Chondrocyte (in vitro differentiated cells): ENCODE data around the gene ACAA1. TPM values are rescaled to one million over a fixed set of nuclear protein-coding genes. Genes with fewer than 3 reads are reported as not detected.

Experiments used
- DNase-seq: peaks from one replicate; pipeline ENCODE4 v3.0.0; 2021; ENCODE audit warnings: mixed read lengths, low spot score
- H3K27ac Mint-ChIP-seq: one replicate; pipeline ENCODE4 v1.8.0; 2021; ENCODE audit warnings: mild to moderate bottlenecking, moderate library complexity, mixed read lengths; ENCODE audit not compliant: unreplicated experiment
- H3K27me3 Mint-ChIP-seq: 2 replicates; pipeline ENCODE4 v1.8.0; 2021; ENCODE audit warnings: low read depth, mixed read lengths
- H3K36me3 Mint-ChIP-seq: 2 replicates; pipeline ENCODE4 v1.8.0; 2021; ENCODE audit warnings: low read depth, mixed read lengths
- H3K4me1 Mint-ChIP-seq: 2 replicates; pipeline ENCODE4 v1.8.0; 2021; ENCODE audit warnings: low read depth, mild to moderate bottlenecking, mixed read lengths
- H3K4me3 Mint-ChIP-seq: one replicate; pipeline ENCODE4 v1.8.0; 2021; ENCODE audit warnings: mild to moderate bottlenecking, moderate library complexity, mixed read lengths; ENCODE audit not compliant: unreplicated experiment
- H3K9me3 Mint-ChIP-seq: 2 replicates; pipeline ENCODE4 v1.8.0; 2021; ENCODE audit warnings: low read depth, mixed read lengths
- long read RNA-seq: library from polyadenylated mRNA; stranded (forward); transcript quantifications from one replicate; pipeline ENCODE4 v2.0.0, GENCODE V29; 2021
- total RNA-seq: library from RNA; stranded (reverse); gene quantifications from 3 replicates; pipeline ENCODE4 v1.2.1, GENCODE V29; 2021
- TF ChIP-seq, protein P1 (sequence below): fragments of 200-600 bp; sonication (generic); IDR thresholded peaks from 2 replicates; pipeline ENCODE4 v1.5.0; 2021; ENCODE audit warnings: antibody characterized with exemption, mild to moderate bottlenecking, moderate library complexity

Gene ACAA1, protein sequence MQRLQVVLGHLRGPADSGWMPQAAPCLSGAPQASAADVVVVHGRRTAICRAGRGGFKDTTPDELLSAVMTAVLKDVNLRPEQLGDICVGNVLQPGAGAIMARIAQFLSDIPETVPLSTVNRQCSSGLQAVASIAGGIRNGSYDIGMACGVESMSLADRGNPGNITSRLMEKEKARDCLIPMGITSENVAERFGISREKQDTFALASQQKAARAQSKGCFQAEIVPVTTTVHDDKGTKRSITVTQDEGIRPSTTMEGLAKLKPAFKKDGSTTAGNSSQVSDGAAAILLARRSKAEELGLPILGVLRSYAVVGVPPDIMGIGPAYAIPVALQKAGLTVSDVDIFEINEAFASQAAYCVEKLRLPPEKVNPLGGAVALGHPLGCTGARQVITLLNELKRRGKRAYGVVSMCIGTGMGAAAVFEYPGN
- 47.5 to 55.2 TPM (median 48.6 TPM) in 3 replicates for total RNA-seq
- long read RNA-seq, transcript ACAA1-202 (12 exons, 1,785 nt): major isoform, 84 of 108 reads
- long read RNA-seq, partial matches to known transcripts: 0 of 108 reads
- long read RNA-seq, other reads (novel, unspliced or antisense): 22 of 108 reads

DNA sequence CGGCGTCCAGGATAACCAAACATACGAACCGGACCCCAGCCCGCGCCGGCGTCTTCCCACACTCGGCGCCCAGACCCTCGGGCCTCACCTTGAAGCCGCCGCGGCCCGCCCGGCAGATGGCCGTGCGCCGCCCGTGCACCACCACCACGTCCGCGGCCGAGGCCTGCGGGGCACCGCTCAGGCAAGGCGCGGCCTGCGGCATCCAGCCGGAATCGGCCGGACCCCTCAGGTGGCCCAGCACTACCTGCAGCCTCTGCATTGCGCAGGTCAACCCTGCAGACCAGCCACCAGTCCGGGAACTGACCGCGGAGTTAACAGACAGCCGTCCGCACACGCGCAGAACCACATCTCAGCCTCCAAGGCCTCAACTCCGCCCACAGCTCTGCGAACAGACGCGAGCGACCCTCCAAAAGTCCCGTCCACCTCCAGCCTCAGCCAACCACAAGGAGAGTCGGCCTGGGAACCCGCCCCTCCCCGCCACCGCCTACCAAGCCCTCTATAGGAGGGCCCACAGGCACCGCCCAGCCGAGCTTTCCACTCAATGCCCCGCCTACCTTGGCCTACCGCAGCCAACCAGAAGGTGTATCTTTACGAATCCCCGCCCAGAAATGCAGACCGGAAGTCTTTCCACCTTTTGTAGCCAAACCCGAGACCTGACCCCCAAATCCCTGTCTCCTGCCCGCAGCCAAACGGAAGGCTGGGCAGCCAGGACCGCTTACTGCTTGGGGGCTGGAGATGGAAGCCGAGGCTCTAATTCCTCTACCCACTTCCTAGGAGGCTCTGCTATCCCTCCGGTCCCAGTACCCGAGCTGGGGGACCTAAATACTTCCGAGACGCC, at the start of gene ACAA1:
TSS of gene ACAA1 (minus strand) at position 351 of the 838 bp plus-strand sequence. CDS start at position 259, 92 bp downstream.
- H3K4me1 Mint-ChIP-seq: peaks cover 40% of the 10 kb centered on the region
- H3K27me3 Mint-ChIP-seq: no peaks in the 10 kb centered on the region

DNA sequence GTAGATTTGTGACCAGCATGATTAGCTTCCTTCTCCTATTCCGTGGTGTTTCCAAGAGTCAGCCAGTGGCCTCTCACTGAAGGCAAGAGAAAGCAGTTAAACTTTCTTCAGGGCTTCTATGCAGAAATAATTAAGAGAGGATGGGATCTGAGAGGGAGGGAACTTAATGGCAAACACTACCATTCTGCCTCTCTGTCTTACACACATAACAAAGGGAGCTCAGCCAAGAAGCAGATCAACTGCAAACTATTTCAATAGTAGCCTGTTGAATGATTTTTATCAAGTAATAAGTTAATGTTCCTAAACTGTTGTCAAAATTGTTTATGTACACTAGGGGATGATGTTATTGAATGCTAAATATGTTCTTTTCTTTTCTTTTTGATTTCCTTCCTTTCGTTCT, 40.3 kb upstream of the ACAA1 start:
- Mint-ChIP-seq H3K4me3 (no peak overlapping the region), H3K4me1 (peaks cover 52% of the 10 kb centered on the region)

More for the DNA sequence above, at the start of gene ACAA1:
- peaks cover 13% of the 10 kb centered on the region for H3K36me3 Mint-ChIP-seq
- no peaks in the 10 kb centered on the region for H3K9me3 Mint-ChIP-seq
- peak within 1 kb of the TSS; percentile 96 for H3K4me3 Mint-ChIP-seq
- peak; percentile 100 for DNase-seq
- H3K27ac Mint-ChIP-seq: peak within 1 kb of the TSS; percentile 95
- TF ChIP-seq, protein P1, sequence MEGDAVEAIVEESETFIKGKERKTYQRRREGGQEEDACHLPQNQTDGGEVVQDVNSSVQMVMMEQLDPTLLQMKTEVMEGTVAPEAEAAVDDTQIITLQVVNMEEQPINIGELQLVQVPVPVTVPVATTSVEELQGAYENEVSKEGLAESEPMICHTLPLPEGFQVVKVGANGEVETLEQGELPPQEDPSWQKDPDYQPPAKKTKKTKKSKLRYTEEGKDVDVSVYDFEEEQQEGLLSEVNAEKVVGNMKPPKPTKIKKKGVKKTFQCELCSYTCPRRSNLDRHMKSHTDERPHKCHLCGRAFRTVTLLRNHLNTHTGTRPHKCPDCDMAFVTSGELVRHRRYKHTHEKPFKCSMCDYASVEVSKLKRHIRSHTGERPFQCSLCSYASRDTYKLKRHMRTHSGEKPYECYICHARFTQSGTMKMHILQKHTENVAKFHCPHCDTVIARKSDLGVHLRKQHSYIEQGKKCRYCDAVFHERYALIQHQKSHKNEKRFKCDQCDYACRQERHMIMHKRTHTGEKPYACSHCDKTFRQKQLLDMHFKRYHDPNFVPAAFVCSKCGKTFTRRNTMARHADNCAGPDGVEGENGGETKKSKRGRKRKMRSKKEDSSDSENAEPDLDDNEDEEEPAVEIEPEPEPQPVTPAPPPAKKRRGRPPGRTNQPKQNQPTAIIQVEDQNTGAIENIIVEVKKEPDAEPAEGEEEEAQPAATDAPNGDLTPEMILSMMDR: peak; percentile 42

DNA sequence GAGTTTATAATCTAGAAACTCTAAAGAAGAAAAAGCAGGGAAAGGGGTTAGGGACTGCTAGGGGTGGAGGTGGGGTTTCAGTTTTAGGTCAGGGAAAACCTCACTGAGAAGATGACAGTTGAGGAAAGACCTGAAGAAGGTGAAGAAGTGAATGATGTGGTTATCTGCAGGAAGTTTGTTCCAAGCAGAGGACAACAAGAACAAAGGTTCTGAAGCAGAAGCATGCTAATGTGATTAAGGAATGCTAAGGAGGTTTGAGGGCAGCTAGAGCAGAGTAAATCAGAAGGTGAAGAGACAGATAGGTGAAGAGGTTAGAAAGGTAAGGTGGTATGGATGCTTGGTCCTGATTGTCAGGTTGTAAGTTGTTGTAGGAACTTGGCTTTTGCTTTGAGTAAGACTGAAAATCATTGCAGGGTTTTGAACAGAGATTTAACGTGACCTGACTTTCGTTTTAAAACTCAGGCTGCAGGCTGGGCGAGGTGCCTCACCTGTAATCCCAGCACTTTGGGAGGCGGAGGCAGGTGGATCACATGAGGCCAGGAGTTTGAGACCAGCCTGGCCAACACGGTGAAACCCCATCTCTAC, 37.0 kb upstream of the ACAA1 start:
- no peak for DNase-seq
- Mint-ChIP-seq H3K27me3 (no peaks in the 10 kb centered on the region), H3K4me3 (no peak overlapping the region), H3K4me1 (peaks cover 68% of the 10 kb centered on the region), H3K36me3 (peaks cover 1% of the 10 kb centered on the region), H3K27ac (peak overlapping the region; percentile 91), H3K9me3 (no peaks in the 10 kb centered on the region)
- TF ChIP-seq, protein P1: no peak

More for the DNA sequence above, 40.3 kb upstream of the ACAA1 start:
- peak overlapping the region; percentile 37 for H3K27ac Mint-ChIP-seq
- TF ChIP-seq, protein P1: no peak
- peaks cover 1% of the 10 kb centered on the region for H3K36me3 Mint-ChIP-seq
- DNase-seq: no peak
- no peaks in the 10 kb centered on the region for H3K9me3 Mint-ChIP-seq
- H3K27me3 Mint-ChIP-seq: no peaks in the 10 kb centered on the region

DNA sequence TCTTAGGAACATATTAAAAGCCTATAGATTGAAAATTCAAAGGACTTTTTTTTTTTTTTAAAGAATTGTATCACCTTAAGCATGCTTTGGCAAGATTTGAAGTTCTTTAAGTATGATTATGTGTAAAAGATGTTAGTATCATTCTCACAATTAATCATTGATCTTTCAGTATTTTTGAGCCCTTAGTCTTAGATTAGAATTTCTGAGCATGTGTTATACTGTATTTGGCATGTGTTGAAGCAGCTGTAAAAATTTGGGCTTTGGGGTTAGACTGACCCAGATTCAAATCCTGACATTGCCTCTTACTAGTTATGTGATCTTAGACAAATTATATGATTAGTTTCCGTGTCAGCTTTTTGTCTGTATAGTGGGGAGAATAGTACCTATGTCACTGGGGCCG, 34.7 kb upstream of the ACAA1 start:
- TF ChIP-seq, protein P1: no peak
- DNase-seq: no peak
- Mint-ChIP-seq H3K4me1 (peaks cover 80% of the 10 kb centered on the region), H3K4me3 (no peak overlapping the region), H3K27ac (peak overlapping the region; percentile 43), H3K36me3 (no peaks in the 10 kb centered on the region), H3K27me3 (no peaks in the 10 kb centered on the region), H3K9me3 (no peaks in the 10 kb centered on the region)
